GM10266 (cell line): Measurements from ENCODE around the gene ANKRD28.
"Not testable (repeated sequence)": the region's sequence is repeated elsewhere in the genome, so short reads cannot be mapped to it uniquely, and the experiment has no call there.

Experiments used
- DNase-seq: peaks from one replicate; pipeline ENCODE4 v3.0.0; 2012; ENCODE audit errors: extremely low spot score
- CTCF ChIP-seq: IDR thresholded peaks from 2 replicates; pipeline ENCODE4 v1.5.1; 2012; ENCODE audit warnings: mild to moderate bottlenecking, low read depth; ENCODE audit not compliant: control insufficient read depth, insufficient read depth; ENCODE audit errors: missing control alignments

ANKRD28 gene

GRCh38 chr3:15797642-15798303 is at the start of gene ANKRD28:
TSS of gene ANKRD28 (minus strand) at chr3:15797979. CDS start at chr3:15796521, 1,458 bp downstream.
- no peak for DNase-seq
- no peak for TF ChIP-seq CTCF

GRCh38 chr3:15847239-15847638 is 49.5 kb upstream of the ANKRD28 start:
- no peak for DNase-seq
- no peak for TF ChIP-seq CTCF

- TF ChIP-seq CTCF = no peak
- no peak for DNase-seq
Observed at GRCh38 chr3:15846606-15847005, 48.8 kb upstream of the ANKRD28 start.

GRCh38 chr3:15845475-15845874 is 47.7 kb upstream of the ANKRD28 start:
- no peak for DNase-seq
- TF ChIP-seq CTCF = no peak

- DNase-seq = no peak
- no peak for TF ChIP-seq CTCF
Observed at GRCh38 chr3:15844889-15845288, 47.1 kb upstream of the ANKRD28 start.

GRCh38 chr3:15841091-15841973 is 43.6 kb upstream of the ANKRD28 start:
- not testable (repeated sequence) for DNase-seq

GRCh38 chr3:15839568-15839967 is 41.8 kb upstream of the ANKRD28 start:
- TF ChIP-seq CTCF = no peak
- no peak for DNase-seq

GRCh38 chr3:15831927-15832326 is 34.1 kb upstream of the ANKRD28 start:
- DNase-seq = no peak
- TF ChIP-seq CTCF = no peak
